Suprapubic skin (tissue), 4 donors: ENCODE data around the gene RHOG.

ENCODE experiments used
- CTCF ChIP-seq, 2 donors: fragments of 200-600 bp in 1 of 2; fragments of 450-650 bp in 1 of 2; sonication (generic) in 1 of 2; IDR thresholded peaks; one replicate each; pipeline ENCODE4 v1.5.1; 2016 to 2019; ENCODE audit warnings: antibody characterized with exemption in 2 of 2, mild to moderate bottlenecking in 1 of 2, moderate library complexity in 1 of 2
- POLR2A ChIP-seq, 2 donors: fragments of 450-650 bp; IDR thresholded peaks; one replicate each; pipeline ENCODE4 v1.6.1; 2017; ENCODE audit warnings: antibody characterized with exemption in 2 of 2, mild to moderate bottlenecking in 2 of 2, moderate library complexity in 2 of 2
- POLR2AphosphoS5 ChIP-seq, 3 donors: sonication (generic); formaldehyde crosslinking; IDR thresholded peaks; one replicate each; pipeline ENCODE4 v1.6.1; 2017; ENCODE audit warnings: antibody characterized with exemption in 3 of 3

GRCh38 chr11:3879216-3879966 is 38.6 kb upstream of the RHOG start:
- no peak for TF ChIP-seq CTCF (IDR thresholded peaks at IDR 0.05)
- no peak for TF ChIP-seq POLR2A (IDR thresholded peaks at IDR 0.05)
- TF ChIP-seq POLR2AphosphoS5 (IDR thresholded peaks at IDR 0.05): no peak
